ENCODE results near the gene RPRD2. TPM values are rescaled to one million over a fixed set of nuclear protein-coding genes. Genes with fewer than 3 reads are reported as not detected.

The RPRD2 gene
- total and polyA plus RNA-seq, 2 experiments from 2014 or later = 16.8 to 20.4 TPM

DNA sequence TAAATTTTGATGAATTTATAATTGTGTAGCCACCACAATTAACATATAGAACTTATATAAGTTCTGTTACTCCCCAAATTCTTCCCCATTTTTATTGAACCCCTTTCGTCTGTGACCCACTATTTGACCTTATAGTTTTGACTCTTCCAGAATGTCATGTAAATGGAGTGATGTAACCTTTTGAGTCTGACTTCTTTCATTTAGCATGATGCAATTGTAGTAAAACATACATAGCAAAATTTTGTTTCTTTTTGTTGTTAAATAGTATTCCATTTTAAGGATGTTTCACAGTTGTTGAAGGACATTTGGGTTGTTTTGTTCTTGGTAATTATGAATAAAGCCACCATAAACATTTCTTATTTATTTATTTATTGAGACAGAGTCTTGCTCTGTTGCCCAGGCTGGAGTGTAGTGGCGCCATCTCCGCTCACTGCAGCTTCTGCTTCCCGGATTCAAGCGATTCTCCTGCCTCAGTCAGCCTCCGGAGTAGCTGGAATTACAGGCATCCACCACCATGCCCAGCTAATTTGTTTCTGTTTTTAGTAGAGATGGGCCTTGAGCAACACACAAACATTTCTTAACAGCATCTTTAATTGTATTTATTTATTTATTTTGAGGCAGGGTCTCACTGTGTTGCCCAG, 33.6 kb downstream of the RPRD2 start:
- H3K36me3 Mint-ChIP-seq (ENCODE audit: low read depth) = peaks cover 39% of the 10 kb centered on the region
- H3F3A ChIP-seq (replicated peaks; ENCODE audit: low read depth) = no peaks in the 10 kb centered on the region
- ATAC-seq = no peak
- H3K4me3 Mint-ChIP-seq = no peak overlapping the region
- H3K27me3 ChIP-seq (ENCODE audit: insufficient read depth) = no peaks in the 10 kb centered on the region
- H4K20me1 ChIP-seq (replicated peaks; ENCODE audit: insufficient read depth) = peaks cover 23% of the 10 kb centered on the region
- no peaks in the 10 kb centered on the region for H3K9me2 ChIP-seq (ENCODE audit: insufficient read depth)
- H3K4me3 ChIP-seq = no peak overlapping the region
- H3K9me3 Mint-ChIP-seq = peaks cover 17% of the 10 kb centered on the region; the same call in 2 of the 3 replicates
- TF ChIP-seq, protein P1, sequence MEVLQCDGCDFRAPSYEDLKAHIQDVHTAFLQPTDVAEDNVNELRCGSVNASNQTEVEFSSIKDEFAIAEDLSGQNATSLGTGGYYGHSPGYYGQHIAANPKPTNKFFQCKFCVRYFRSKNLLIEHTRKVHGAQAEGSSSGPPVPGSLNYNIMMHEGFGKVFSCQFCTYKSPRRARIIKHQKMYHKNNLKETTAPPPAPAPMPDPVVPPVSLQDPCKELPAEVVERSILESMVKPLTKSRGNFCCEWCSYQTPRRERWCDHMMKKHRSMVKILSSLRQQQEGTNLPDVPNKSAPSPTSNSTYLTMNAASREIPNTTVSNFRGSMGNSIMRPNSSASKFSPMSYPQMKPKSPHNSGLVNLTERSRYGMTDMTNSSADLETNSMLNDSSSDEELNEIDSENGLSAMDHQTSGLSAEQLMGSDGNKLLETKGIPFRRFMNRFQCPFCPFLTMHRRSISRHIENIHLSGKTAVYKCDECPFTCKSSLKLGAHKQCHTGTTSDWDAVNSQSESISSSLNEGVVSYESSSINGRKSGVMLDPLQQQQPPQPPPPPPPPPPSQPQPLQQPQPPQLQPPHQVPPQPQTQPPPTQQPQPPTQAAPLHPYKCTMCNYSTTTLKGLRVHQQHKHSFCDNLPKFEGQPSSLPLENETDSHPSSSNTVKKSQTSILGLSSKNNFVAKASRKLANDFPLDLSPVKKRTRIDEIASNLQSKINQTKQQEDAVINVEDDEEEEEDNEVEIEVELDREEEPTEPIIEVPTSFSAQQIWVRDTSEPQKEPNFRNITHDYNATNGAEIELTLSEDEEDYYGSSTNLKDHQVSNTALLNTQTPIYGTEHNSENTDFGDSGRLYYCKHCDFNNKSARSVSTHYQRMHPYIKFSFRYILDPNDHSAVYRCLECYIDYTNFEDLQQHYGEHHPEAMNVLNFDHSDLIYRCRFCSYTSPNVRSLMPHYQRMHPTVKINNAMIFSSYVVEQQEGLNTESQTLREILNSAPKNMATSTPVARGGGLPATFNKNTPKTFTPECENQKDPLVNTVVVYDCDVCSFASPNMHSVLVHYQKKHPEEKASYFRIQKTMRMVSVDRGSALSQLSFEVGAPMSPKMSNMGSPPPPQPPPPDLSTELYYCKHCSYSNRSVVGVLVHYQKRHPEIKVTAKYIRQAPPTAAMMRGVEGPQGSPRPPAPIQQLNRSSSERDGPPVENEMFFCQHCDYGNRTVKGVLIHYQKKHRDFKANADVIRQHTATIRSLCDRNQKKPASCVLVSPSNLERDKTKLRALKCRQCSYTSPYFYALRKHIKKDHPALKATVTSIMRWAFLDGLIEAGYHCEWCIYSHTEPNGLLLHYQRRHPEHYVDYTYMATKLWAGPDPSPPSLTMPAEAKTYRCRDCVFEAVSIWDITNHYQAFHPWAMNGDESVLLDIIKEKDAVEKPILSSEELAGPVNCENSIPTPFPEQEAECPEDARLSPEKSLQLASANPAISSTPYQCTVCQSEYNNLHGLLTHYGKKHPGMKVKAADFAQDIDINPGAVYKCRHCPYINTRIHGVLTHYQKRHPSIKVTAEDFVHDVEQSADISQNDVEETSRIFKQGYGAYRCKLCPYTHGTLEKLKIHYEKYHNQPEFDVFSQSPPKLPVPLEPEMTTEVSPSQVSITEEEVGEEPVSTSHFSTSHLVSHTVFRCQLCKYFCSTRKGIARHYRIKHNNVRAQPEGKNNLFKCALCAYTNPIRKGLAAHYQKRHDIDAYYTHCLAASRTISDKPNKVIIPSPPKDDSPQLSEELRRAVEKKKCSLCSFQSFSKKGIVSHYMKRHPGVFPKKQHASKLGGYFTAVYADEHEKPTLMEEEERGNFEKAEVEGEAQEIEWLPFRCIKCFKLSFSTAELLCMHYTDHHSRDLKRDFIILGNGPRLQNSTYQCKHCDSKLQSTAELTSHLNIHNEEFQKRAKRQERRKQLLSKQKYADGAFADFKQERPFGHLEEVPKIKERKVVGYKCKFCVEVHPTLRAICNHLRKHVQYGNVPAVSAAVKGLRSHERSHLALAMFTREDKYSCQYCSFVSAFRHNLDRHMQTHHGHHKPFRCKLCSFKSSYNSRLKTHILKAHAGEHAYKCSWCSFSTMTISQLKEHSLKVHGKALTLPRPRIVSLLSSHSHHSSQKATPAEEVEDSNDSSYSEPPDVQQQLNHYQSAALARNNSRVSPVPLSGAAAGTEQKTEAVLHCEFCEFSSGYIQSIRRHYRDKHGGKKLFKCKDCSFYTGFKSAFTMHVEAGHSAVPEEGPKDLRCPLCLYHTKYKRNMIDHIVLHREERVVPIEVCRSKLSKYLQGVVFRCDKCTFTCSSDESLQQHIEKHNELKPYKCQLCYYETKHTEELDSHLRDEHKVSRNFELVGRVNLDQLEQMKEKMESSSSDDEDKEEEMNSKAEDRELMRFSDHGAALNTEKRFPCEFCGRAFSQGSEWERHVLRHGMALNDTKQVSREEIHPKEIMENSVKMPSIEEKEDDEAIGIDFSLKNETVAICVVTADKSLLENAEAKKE (CRISPR knock-in tag; IDR thresholded peaks at IDR 0.05) = no peak
- TF ChIP-seq, protein P2, sequence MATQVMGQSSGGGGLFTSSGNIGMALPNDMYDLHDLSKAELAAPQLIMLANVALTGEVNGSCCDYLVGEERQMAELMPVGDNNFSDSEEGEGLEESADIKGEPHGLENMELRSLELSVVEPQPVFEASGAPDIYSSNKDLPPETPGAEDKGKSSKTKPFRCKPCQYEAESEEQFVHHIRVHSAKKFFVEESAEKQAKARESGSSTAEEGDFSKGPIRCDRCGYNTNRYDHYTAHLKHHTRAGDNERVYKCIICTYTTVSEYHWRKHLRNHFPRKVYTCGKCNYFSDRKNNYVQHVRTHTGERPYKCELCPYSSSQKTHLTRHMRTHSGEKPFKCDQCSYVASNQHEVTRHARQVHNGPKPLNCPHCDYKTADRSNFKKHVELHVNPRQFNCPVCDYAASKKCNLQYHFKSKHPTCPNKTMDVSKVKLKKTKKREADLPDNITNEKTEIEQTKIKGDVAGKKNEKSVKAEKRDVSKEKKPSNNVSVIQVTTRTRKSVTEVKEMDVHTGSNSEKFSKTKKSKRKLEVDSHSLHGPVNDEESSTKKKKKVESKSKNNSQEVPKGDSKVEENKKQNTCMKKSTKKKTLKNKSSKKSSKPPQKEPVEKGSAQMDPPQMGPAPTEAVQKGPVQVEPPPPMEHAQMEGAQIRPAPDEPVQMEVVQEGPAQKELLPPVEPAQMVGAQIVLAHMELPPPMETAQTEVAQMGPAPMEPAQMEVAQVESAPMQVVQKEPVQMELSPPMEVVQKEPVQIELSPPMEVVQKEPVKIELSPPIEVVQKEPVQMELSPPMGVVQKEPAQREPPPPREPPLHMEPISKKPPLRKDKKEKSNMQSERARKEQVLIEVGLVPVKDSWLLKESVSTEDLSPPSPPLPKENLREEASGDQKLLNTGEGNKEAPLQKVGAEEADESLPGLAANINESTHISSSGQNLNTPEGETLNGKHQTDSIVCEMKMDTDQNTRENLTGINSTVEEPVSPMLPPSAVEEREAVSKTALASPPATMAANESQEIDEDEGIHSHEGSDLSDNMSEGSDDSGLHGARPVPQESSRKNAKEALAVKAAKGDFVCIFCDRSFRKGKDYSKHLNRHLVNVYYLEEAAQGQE (IDR thresholded peaks at IDR 0.05; ENCODE audit: unreplicated experiment) = no peak
- TF ChIP-seq CREB1 (CRISPR knock-in tag; IDR thresholded peaks at IDR 0.05; ENCODE audit: low read depth) (no peak), NANOG (IDR thresholded peaks at IDR 0.05; ENCODE audit: borderline replicate concordance) (no peak), STAT1 (IDR thresholded peaks at IDR 0.05; ENCODE audit: unreplicated experiment) (no peak), ZNF331 (CRISPR knock-in tag; IDR thresholded peaks at IDR 0.05; ENCODE audit: low read depth) (no peak), ETS1 (IDR thresholded peaks at IDR 0.05) (no peak), EZH2phosphoT487 (IDR thresholded peaks at IDR 0.05; ENCODE audit: unreplicated experiment) (no peak), JUNB (IDR thresholded peaks at IDR 0.05; ENCODE audit: unreplicated experiment) (no peak), EZH2 (IDR thresholded peaks at IDR 0.05; ENCODE audit: low read depth, unreplicated experiment) (no peak), ZNF114 (CRISPR knock-in tag; IDR thresholded peaks at IDR 0.05) (no peak), POLR2AphosphoS5 (IDR thresholded peaks at IDR 0.05; ENCODE audit: low read depth) (no peak)
- TF ChIP-seq, protein P3, sequence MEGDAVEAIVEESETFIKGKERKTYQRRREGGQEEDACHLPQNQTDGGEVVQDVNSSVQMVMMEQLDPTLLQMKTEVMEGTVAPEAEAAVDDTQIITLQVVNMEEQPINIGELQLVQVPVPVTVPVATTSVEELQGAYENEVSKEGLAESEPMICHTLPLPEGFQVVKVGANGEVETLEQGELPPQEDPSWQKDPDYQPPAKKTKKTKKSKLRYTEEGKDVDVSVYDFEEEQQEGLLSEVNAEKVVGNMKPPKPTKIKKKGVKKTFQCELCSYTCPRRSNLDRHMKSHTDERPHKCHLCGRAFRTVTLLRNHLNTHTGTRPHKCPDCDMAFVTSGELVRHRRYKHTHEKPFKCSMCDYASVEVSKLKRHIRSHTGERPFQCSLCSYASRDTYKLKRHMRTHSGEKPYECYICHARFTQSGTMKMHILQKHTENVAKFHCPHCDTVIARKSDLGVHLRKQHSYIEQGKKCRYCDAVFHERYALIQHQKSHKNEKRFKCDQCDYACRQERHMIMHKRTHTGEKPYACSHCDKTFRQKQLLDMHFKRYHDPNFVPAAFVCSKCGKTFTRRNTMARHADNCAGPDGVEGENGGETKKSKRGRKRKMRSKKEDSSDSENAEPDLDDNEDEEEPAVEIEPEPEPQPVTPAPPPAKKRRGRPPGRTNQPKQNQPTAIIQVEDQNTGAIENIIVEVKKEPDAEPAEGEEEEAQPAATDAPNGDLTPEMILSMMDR (conservative IDR thresholded peaks at IDR 0.05; ENCODE audit: low read depth in 2 of 2) = no peak
- H3K36me3 ChIP-seq (ENCODE audit: insufficient read depth) = no peaks in the 10 kb centered on the region
- H2AFZ ChIP-seq = no peak overlapping the region
- DNase-seq (ENCODE audit: low spot score) = no peak
- peaks cover 98% of the 10 kb centered on the region for H3K79me2 ChIP-seq (replicated peaks; ENCODE audit: insufficient read depth)
- H3K27ac ChIP-seq (ENCODE audit: low read depth) = no peak overlapping the region
- H3K4me1 ChIP-seq (ENCODE audit: insufficient read depth) = no peaks in the 10 kb centered on the region; the same call in 1 of the 2 replicates
- H3K4me1 Mint-ChIP-seq = no peaks in the 10 kb centered on the region
- H3K27me3 Mint-ChIP-seq (ENCODE audit: insufficient read depth, low read depth, poor library complexity) = peaks cover 10% of the 10 kb centered on the region
- no peak overlapping the region for H3K27ac Mint-ChIP-seq
- no peak overlapping the region for H3K4me2 ChIP-seq
